HG03354 (cell line): ENCODE measurements around the gene OIT3.

Experiments
- ATAC-seq: cut with Tn5 transposase; IDR thresholded peaks from one replicate; pipeline ENCODE4 v1.9.1; 2021; ENCODE audit warnings: mild to moderate bottlenecking; ENCODE audit not compliant: unreplicated experiment, poor library complexity, severe bottlenecking

The OIT3 gene

DNA sequence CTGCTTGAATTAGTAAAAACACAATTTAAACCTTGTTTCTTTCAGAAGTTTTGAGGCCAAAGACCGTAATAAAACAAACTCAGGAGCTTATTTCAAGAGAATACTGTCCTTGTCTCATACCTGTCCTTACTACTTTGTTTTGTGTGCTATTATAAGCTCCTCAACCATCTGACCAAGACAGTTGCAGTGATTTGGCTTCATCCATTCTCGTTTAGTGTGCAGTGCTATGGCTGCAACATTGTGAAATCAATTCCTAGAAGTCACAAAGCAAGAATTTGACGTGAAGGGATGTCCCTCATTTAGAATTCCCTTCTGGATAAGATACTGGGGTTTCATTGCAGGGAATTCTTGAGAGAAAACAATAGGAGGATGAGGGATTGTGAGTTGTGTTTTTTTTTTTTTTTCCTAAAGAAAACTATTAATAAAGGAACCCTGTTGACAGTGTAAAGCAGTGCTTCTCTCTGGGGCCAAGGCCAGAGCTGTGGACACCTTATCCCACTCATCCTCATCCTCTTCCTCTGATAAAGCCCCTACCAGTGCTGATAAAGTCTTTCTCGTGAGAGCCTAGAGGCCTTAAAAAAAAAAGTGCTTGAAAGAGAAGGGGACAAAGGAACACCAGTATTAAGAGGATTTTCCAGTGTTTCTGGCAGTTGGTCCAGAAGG lies at the start of gene OIT3:
Gene OIT3, plus strand, starts transcription at position 604 of the 663 bp plus-strand sequence. CDS start 60 bp downstream, outside the sequence.
- no peak for ATAC-seq

DNA sequence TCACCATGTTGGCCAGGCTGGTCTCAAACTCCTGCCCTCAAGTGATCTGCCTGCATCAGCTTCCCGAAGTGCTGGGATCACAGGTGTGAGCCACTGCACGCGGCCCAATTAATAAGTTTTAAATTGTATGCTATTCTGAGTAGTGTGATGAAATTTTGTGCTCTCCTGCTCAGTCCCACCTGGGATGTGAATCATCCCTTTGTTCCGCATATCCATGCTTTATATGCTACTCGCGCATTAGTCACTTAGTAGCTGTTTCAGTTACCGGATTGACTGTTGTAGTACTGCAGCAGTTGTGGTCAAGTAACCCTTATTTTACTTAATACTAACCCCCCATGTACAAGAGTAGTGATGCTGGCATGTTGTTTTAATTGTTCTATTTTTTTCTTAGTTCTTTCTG lies 47.3 kb upstream of the OIT3 start:
- ATAC-seq: no peak

DNA sequence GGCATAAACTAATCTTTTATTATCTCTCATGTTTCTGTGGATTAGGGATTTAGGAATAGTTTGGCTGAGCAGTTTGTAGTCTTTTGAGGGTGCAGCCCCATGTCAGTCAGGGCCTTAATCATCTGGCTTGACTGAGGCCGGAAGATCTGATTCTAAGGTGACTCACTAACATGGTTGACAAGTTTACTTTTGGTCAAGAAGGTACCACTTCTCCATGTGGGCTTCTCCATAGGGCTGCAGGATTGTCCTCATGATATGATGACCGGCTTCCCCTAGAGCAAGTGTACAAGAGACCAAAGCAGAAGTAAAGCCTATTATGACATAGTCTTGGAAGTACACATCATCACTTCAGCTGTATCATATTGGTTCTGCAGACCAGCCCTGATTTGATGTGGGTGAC lies 45.9 kb upstream of the OIT3 start:
- ATAC-seq: no peak

DNA sequence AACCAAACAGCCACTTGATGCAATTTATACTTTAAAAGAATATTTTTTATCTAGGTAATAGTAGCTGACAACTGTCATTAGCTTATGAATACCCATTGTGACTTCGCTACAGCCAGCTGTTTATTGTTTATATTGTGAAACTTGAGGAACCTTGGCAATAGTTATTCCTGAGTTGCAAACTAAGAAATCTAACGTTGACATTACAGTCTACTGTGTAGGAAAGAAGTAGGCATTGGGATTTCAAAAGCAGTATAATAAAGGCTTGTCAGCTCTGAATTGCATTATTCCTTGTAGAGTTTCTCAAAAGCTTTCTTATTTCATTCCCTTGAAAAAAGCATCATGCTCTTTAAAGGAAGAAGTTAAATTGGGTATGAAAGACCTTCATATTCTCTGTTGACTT lies 42.7 kb upstream of the OIT3 start:
- no peak for ATAC-seq

DNA sequence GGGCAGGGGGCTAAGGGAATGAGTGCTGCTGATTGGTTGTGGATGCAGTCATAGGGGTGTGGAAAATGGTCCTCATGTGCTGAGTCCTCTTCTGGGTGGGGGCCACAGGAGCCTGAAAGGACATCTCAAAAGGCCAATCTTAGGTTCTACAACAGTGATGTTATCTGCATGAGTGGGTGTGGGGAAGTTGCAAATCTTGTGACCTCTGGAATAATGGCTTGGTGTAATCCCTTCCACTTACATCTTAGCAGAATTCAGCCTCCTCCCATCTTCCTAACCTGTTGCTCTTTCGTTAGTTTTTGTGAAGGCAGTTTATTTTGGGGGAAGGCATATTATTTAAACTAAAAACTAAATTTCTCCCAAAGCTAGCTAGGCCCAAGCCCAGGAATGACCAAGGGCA lies 42.0 kb upstream of the OIT3 start:
- ATAC-seq: no peak

DNA sequence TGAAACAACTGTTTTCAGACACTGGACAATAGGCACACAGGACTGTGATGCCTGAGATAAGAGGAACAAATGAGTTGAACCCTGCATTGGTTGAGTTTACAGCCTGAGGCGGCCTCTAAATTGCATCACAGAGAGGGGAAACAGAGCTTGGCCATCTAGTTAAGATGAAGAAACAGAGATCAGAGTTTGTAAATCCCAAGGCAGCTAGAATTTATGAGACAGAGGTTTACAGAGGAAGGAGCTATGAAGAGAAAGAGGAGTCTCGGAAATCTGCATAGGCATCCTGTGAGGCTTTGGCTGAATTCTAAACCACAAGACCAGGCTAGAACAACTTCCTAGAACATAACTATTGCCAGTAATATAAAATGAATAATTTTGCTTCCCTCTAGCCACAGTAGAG lies 41.0 kb upstream of the OIT3 start:
- no peak for ATAC-seq

DNA sequence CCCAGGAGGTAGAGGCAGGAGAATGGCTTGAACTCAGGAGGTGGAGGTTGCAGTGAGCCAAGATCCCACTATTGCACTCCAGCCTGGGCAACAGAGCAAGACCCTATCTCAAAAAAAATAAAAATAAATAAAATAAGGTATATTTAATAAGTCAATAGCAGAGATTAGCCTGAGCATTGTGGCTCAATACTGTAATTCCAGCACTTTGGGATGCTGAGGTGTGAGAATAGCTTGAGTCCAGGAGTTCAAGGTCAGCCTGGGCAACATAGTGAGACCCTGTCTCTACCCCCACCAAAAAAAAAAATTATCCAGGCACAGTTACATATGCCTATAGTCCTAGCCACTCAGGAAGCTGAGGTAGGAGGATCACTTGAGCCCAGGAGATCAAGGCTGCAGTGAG lies 38.4 kb upstream of the OIT3 start:
- no peak for ATAC-seq

DNA sequence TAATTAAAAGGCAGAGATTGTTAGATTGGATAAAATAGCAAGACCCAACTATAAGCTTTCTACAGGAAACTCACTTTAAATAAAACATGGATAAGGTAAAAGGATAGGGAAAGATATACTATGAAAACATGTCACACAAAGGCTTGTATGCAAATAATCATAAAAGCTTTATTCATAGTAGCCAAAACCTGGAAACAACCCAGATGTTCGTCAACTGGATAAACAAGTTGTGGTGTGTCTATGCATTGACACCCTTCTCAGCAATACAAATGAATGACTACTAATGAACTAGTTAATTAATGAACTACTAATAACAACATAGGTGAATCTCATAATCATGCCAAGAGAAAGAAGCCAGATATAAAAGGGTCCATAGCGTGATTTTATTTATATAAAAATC lies 37.7 kb upstream of the OIT3 start:
- no peak for ATAC-seq

DNA sequence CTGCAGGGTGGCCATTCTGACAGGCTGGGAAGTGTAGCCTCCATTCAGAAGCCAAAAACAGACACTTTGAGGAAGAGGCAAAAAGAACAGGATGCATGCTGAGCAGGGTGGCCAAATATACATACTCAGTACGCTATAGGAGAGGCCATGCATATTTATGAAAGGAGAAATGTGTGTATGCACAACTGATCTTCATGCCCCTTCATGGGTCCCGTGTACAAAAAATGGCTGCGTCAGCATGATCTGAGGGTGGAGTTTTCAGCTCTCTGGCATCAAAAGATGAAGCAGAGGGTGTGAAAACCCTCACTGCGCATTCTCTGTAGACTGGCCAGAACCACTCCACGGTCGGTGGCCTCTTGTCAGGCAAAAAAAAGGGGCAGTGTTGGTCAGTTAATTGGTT lies 35.5 kb upstream of the OIT3 start:
- no peak for ATAC-seq

DNA sequence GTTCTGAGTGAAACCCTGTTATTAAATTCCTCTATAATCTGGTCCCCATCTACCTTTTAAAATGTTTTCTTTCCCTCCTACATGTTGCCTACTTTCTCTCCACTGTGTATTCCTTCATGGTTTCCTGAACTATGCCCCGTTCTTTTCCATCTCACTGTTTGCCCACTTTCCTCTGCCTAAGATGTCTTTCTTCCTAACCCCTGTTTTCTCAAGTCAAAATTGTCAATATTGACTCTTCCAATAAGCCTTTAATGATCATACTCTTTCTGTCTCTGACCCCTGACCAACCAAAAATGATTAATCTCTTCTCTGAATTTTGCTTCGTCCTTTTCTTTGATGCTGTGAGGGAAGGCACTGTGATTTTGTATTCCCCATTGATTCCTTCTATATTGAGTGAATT lies 30.6 kb upstream of the OIT3 start:
- ATAC-seq: no peak

DNA sequence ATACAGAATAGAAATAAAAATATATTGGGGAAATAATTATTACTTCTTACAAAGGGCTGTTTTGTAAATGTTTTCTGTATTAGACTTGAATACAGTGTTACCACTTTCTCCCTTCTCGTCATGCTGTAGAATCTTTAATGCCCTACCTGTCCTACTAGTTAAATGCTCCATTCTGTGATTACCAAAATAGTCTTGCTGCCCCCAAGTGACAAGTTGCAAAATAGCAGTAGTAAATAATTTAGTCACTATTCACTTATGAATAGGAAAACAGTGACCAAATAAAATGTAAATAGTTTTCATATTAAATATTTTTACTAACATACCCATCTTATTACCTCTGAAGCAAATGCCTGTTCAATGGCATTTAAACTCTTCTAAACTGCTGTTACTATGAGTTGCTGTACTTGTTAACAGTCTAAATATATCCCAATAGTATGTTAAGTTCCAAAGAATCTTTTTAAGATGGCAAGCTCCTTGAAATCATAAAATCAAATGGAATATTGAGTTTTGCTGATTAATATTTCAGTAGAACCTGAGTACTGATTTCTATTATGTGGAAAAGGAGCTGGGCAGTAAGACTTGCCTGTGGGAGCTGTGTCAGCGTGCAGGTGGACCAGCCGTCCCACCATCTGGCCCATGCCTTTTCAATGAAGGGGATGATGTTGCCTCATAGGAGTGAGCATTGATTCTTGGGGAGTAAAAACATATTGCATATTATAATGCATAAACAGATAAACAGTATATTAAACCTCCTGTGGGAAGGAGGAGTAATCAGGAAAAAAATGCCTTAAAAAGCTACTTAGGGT lies 18.1 kb upstream of the OIT3 start:
- no peak for ATAC-seq

DNA sequence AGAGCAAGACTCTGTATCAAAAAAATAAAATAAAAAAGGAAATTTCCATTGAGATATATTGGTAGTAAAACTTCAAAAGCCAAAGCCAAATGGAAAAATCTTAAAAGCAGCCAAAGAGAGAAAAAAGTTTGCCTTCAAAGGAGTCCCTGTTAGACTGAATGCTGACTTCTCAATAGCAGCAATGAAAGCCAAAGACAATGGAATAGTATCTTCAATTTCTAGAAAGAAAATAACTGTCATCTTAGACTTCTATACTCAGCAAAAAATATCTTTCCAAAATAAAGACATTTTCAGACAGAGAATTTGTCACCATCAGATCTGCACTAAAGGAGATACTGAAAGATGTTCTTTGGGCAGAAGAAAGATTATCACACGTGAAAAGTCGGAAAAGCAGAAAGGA lies 14.3 kb upstream of the OIT3 start:
- no peak for ATAC-seq

DNA sequence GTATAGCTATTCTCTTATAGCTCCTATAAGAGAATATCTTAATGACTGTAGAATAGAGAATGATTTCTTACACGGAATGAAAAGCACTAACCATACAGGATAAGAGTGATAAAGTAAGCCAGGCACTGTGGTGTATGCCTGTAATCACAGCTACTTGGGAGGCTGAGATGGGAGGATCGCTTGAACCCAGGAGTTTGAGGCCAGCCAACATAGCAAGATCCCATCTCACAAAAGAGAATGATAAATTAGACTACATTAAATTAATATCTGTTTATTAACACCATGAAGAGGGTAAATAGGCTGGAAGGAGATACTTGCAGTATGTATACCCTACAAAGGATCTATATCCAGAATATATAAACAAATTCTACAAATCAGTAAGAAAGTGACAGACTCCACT lies 12.2 kb upstream of the OIT3 start:
- ATAC-seq: no peak

DNA sequence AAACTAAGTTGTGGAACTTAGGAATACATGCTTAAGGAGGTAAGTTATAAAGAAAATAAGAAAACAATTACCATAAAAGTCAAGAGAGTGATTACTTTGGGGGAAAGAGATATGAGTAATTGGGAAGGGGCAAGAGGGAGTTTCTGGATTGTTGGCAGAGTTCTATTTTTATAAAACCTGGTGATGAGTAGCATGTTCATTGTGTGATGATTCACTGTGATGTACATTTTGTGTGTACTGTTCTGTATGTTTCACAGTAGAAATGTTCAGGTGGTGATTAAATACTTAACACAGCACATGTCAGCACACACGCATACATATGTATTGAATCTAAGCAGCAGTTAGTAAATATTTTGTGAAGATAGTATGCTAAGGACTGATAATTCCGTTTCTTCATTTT lies 9.7 kb upstream of the OIT3 start:
- no peak for ATAC-seq

DNA sequence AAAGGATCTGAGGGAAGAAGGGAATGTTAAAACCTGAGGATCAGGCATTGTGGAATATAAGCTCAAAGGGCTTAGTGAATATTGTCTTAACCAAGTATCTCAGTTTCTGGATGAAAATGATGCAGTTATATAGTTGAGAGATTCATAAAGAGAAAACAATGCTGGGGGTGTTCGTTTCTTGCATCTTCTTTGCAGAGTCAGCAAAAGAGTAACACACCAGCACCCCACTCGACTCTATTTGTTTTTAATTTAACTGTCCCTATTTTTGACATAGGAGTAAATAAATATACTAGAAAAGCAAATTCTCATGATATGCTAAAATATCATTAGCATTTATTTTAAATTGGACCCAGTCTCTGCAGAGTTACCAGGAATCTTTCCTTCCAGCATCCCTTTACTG lies 7.6 kb upstream of the OIT3 start:
- no peak for ATAC-seq

DNA sequence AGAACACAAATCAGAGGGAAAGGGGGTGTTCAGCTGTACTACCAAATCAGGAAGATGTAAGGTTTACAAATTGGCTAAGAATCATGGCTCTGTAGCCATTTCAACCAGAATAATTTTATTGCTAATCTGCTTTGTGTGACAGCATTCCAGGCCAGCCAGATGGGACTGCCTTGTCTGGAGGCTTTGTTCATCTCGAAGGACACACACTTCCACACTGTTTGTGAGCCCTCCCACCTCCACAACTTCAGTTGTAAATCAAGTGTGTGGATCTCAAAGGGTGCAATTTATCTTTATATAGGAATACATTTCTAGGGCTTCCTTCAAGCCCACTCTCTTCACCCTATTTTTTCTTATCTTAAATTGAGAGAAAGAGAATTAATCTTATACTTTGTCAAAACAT lies 6.9 kb upstream of the OIT3 start:
- no peak for ATAC-seq

DNA sequence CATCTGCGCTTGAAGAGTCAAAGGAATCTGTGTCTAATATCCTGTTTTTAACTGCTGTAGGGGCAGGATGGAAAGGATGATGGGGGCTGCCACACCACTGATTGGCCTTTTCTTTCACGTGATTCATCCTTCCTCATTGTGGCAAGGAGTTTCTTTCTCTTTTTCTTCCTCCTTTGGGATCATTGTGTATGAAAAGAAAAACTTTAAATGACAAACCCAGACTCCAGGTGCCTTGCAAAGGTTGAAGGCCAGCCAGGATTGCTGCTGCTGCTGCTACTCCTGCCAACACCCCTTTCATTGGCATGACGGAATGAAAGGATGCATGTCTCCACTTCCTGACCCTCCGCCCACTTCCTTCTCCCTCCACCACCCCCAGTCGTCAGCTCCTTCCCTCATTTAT lies 6.5 kb upstream of the OIT3 start:
- no peak for ATAC-seq

DNA sequence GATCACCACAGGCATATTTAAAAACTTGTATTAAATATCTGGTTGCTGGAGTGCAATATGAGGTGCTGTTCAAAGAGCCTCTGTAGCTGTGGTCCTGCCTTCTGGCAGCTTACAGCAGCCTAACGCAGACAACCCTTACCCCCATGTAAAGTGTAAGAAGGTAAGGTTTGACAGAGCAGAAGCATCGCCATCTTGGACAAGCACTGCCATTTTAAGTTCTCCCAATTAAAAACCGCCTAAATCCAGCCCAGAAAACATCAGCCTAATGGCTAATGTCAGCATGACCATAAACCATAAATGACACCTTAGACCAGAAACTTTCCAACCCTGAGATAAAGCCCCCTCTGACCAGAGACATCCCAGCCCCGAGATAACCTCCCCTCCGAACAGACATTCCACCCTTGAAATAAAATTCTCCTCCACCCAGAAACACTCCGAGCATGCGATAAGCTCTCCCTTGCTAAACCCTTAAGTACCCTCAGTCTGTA lies 5.3 kb upstream of the OIT3 start:
- no peak for ATAC-seq

DNA sequence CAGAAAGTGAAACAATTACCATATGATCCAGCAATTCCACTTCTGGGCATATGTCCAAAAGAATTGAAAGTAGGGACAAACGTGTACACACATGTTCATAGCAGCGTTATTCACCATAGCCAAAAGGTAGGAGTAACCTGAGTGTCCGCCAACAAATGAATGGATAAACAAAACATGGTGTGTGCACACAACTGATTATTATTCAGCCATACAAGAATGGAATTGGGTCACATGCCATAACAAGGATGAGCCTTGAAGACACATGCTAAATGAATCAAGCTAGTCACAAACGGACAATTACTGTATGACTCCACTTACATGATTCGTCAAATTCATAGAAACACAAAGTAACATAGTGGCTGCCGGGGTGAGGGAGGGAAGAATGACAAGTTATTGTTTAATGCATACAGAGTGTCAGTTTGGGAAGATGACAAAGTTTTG lies 4.1 kb upstream of the OIT3 start:
- ATAC-seq: no peak

DNA sequence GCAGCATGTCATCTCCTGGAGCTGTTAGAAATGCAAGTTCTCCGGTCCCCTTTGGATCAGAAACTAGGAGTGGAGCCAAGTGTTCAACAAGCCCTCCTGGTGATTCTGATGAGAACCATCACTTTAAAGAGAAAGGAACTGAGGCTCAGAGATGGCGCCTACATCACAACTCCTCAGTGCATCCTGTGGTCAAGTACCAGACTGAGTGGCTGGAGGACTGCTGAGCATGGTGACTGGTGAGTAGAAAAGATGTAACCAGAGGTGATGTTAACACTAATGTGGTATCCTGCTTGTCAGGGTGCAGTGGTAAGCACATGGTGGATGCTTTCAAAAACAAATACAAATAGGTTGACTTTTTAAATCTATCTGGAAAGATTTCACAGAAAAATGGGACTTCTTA lies 3.5 kb upstream of the OIT3 start:
- ATAC-seq: no peak

DNA sequence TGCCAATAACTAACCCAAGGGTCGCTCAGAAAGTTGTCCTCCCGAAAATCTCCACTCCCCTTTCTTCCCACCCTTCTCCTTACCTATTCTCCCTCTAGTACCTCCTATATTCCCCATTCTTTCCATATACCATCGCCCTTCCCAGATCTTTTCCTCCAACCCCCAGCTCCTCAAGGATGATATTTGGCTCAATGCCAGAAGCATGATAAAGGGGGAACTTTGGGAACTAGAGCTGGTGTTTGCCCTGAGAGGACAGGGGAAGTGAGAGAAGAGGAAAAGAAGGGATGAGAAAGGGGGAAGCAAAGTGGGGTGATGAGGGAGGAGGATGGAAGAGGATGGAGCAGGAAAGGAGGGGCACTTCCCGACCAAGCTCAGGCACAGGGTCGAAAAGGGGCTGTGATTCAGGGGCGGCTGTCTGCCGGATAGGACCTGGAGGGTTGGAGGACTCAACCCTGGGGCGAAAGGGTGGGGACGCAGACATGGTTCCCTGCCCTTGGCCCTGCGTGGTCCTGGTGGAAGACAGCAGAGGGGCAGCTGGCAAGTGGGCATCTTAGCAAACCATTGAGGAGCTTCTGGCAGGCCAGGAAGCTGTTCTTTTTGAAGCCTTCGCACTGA lies 1.8 kb downstream of the OIT3 start:
- ATAC-seq: no peak
